Thoracic aorta (tissue), 2 donors: ENCODE results near the gene A3GALT2. TPM values are rescaled to one million over a fixed set of nuclear protein-coding genes. Genes with fewer than 3 reads are reported as not detected.

Experiments
- ATAC-seq: fragments of 150-250 bp; one replicate; pipeline ENCODE4 v1.8.0; 2017; ENCODE audit warnings: low read depth; ENCODE audit not compliant: insufficient number of reproducible peaks, low FRiP score
- DNase-seq: peaks from one replicate; pipeline ENCODE4 v3.0.0-alpha.2; 2020; ENCODE audit warnings: low spot score
- H3K27ac ChIP-seq, 2 donors: fragments of 200-600 bp; sonication (generic); 1 replicate in 1 of 2; 2 replicates in 1 of 2; pipeline ENCODE4 v1.5.1; 2016; ENCODE audit warnings: mild to moderate bottlenecking in 2 of 2, moderate library complexity in 2 of 2
- H3K27me3 ChIP-seq: fragments of 200-600 bp; sonication (generic); replicated peaks from 2 replicates; pipeline ENCODE4 v1.6.0; 2016; ENCODE audit warnings: mild to moderate bottlenecking; ENCODE audit not compliant: insufficient read depth
- H3K36me3 ChIP-seq: fragments of 200-600 bp; sonication (generic); one replicate; pipeline ENCODE4 v1.5.1; 2016
- H3K4me1 ChIP-seq, 2 donors: fragments of 200-600 bp; sonication (generic); 1 replicate in 1 of 2; 2 replicates in 1 of 2; pipeline versions ENCODE4 v1.5.1 to v1.6.0; 2016; ENCODE audit warnings: low read depth in 2 of 2, mild to moderate bottlenecking in 1 of 2; ENCODE audit not compliant: control insufficient read depth in 1 of 2
- H3K4me3 ChIP-seq: fragments of 200-600 bp; sonication (generic); 2 replicates; pipeline ENCODE4 v1.5.1; 2016; ENCODE audit warnings: mild to moderate bottlenecking
- H3K9me3 ChIP-seq: fragments of 200-600 bp; sonication (generic); 2 replicates; pipeline ENCODE4 v1.5.1; 2016
- total RNA-seq, 2 donors: library from RNA; depleted of rRNA; stranded (reverse); fragments of >200 nt; gene quantifications; one replicate each; pipeline versions ENCODE4 v1.1.0 to v1.2.3, GENCODE V29; 2016
- TF ChIP-seq, protein P1 (sequence below): fragments of 200-600 bp; sonication (generic); IDR thresholded peaks from one replicate; pipeline ENCODE4 v1.5.1; 2019; ENCODE audit warnings: antibody characterized with exemption

Gene A3GALT2
- total RNA-seq, 2 donors from 2014 or later = 0.54 to 0.71 TPM

DNA sequence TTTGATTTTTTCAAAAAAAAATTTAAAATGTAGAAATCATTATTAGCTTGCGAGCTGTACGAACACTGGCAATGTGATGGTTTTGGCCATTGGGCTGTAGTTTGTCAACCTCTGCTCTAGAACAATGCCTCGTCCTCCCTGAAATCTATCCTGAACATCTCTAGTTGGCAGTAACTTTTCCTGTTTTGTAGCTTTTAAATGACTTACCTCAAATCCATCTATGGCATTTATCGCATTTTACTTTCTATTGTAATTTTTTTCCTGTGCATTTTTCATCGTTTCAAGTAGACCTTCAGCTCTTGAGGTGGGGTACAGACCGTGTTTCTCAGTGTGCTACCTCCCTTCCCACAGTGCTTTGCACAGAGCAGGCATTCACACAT is 30.4 kb upstream of the A3GALT2 start:
- Histone ChIP-seq H3K27me3 (no peaks in the 10 kb centered on the region), H3K9me3 (no peaks in the 10 kb centered on the region), H3K36me3 (peaks cover 3% of the 10 kb centered on the region), H3K4me3 (no peak overlapping the region), H3K27ac (no peak overlapping the region), H3K4me1 (peaks cover 7 to 23% of the 10 kb centered on the region in 2 donors)
- TF ChIP-seq, protein P1, sequence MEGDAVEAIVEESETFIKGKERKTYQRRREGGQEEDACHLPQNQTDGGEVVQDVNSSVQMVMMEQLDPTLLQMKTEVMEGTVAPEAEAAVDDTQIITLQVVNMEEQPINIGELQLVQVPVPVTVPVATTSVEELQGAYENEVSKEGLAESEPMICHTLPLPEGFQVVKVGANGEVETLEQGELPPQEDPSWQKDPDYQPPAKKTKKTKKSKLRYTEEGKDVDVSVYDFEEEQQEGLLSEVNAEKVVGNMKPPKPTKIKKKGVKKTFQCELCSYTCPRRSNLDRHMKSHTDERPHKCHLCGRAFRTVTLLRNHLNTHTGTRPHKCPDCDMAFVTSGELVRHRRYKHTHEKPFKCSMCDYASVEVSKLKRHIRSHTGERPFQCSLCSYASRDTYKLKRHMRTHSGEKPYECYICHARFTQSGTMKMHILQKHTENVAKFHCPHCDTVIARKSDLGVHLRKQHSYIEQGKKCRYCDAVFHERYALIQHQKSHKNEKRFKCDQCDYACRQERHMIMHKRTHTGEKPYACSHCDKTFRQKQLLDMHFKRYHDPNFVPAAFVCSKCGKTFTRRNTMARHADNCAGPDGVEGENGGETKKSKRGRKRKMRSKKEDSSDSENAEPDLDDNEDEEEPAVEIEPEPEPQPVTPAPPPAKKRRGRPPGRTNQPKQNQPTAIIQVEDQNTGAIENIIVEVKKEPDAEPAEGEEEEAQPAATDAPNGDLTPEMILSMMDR = no peak
- no peak for ATAC-seq
- DNase-seq = no peak

DNA sequence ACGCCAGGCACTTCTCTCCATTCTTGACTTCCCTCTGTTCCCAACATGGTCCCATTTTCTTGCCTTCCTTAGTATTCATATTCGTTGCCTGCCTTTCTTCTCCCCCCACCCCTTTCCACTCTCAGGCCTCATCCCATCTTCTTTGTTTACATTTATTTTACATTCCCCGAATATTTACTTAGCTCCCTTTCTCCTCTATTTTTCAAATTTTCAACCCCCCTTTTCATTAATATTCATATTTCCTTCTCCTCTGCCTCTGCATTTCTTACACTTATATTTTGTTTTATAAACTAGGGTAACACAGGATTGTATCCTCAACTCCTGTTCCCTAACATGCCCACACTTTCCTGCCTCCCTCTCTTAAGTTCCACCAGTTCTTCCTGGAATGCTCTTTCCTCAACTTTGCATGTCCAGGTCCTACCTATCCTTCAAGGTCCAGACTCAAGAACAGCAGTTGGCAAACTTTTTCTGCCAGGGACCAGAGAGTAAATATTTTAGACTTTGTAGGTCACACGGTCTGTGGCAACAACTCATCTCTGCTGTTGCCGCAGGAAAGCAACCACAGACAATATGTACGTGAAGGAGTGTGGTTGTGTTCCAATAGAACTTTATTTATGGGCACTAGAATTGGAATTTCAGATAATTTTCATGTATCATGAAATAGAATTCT is 29.8 kb upstream of the A3GALT2 start:
- Histone ChIP-seq H3K36me3 (peaks cover 3% of the 10 kb centered on the region), H3K9me3 (no peaks in the 10 kb centered on the region), H3K27ac (peak overlapping the region in 1 of 2 donors; percentile 84), H3K27me3 (no peaks in the 10 kb centered on the region), H3K4me3 (peak overlapping the region; percentile 88), H3K4me1 (peaks cover 12 to 29% of the 10 kb centered on the region in 2 donors)
- ATAC-seq = no peak
- TF ChIP-seq, protein P1 = no peak
- no peak for DNase-seq

- Histone ChIP-seq H3K9me3 (no peaks in the 10 kb centered on the region), H3K4me1 (peaks cover 20 to 36% of the 10 kb centered on the region in 2 donors), H3K4me3 (peak overlapping the region; percentile 88), H3K36me3 (peaks cover 3% of the 10 kb centered on the region), H3K27ac (peak overlapping the region; percentile 74 to 84), H3K27me3 (no peaks in the 10 kb centered on the region)
- ATAC-seq (peak; percentile 70), DNase-seq (peak; percentile 62)
- TF ChIP-seq, protein P1 = no peak
Observed at GRCh38 chr1:33349778-33350610, 29.1 kb upstream of the A3GALT2 start.

DNA sequence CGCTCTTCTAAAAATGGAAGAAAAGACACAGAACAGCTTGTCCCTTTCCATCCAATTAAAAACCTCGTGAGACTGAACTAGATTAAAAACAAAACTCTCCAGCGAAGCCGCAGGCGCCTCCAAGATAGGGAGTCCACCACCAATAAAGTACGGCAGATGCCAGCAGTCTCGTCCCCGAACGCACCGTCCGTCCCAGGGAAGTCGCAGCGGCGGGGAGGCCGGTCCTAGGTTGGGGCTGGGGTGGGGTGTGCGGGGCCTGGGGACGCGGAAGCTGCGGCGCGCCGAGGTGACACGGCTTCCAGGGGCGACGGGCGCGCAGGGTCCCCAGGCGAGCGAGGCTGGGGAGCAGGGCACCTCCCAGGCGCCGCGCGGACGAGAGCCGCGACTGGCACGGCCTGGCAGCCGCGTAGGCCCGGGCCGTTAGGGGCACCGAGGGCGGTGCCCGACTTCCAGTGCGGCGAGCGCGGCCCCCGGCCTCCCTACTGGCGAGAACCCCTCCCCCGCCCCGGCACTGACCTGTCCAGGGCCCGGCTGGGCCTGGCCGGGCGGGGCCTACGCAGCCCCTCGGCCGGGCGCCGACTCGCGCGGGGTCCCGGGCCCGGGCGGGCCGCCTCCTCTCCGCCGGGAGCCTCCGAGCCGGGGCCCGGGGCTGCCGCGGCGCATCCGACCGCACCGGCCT is 28.3 kb upstream of the A3GALT2 start:
- H3K27ac ChIP-seq = peak overlapping the region; percentile 95 to 97
- H3K36me3 ChIP-seq = no peaks in the 10 kb centered on the region
- peak overlapping the region; percentile 96 for H3K4me3 ChIP-seq
- no peaks in the 10 kb centered on the region for H3K9me3 ChIP-seq
- peaks cover 27 to 44% of the 10 kb centered on the region in 2 donors for H3K4me1 ChIP-seq
- DNase-seq (no peak), ATAC-seq (no peak)
- no peaks in the 10 kb centered on the region for H3K27me3 ChIP-seq
- TF ChIP-seq, protein P1 = no peak

- Histone ChIP-seq H3K27me3 (no peaks in the 10 kb centered on the region), H3K4me1 (peaks cover 33 to 49% of the 10 kb centered on the region in 2 donors), H3K36me3 (no peaks in the 10 kb centered on the region), H3K4me3 (peak overlapping the region; percentile 96), H3K27ac (peak overlapping the region; percentile 95 to 97), H3K9me3 (no peaks in the 10 kb centered on the region)
- no peak for ATAC-seq
- DNase-seq = no peak
- TF ChIP-seq, protein P1 = no peak
Observed at GRCh38 chr1:33348676-33349080, 27.8 kb upstream of the A3GALT2 start.
